NB4 (cell line): ENCODE results near the gene CYP4F2.
"Not testable (repeated sequence)": the region's sequence is repeated elsewhere in the genome, so short reads cannot be mapped to it uniquely, and the experiment has no call there.

ENCODE experiments used
- DNase-seq: peaks from one replicate; pipeline ENCODE4 v3.0.0; 2010; ENCODE audit warnings: low read depth
- H3K4me3 ChIP-seq: one replicate; pipeline ENCODE4 v1.5.1; 2011; ENCODE audit warnings: mild to moderate bottlenecking, low read depth, low read length, moderate library complexity
- MYC ChIP-seq: IDR thresholded peaks from 2 replicates; pipeline ENCODE4 v1.6.1; 2011; ENCODE audit warnings: low read depth, low read length
- POLR2A ChIP-seq: IDR thresholded peaks from 2 replicates; pipeline ENCODE4 v1.6.1; 2011; ENCODE audit warnings: mild to moderate bottlenecking; ENCODE audit not compliant: insufficient read length; ENCODE audit errors: extremely low read depth
- TF ChIP-seq, protein P1 (sequence below): IDR thresholded peaks from 2 replicates; pipeline ENCODE4 v1.6.1; 2011; ENCODE audit warnings: low read depth, low read length
- TF ChIP-seq, protein P2 (sequence below): IDR thresholded peaks from one replicate; pipeline ENCODE4 v1.5.1; 2012; ENCODE audit warnings: low read depth, low read length

Gene CYP4F2

DNA sequence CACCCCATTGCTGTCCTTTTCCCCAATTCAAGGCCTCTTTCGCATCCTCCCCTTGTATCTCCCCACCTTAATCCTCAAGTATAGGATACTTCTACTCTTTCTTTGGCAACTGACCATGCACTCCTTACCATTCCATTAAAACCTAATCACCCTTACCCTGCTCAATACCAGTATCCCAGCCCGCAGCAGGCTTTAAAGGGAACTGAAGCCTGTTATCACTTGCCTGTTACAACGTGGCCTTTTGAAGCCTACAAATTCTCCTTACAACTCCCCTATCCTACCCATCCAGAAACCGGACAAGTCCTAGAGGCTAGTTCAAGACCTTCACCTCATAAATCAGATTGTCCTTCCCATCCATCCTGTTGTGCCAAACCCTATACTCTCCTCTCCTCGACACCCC, 66.2 kb downstream of the CYP4F2 start:
- H3K4me3 ChIP-seq: no peak overlapping the region
- TF ChIP-seq, protein P1, sequence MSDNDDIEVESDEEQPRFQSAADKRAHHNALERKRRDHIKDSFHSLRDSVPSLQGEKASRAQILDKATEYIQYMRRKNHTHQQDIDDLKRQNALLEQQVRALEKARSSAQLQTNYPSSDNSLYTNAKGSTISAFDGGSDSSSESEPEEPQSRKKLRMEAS: no peak
- TF ChIP-seq, protein P2, sequence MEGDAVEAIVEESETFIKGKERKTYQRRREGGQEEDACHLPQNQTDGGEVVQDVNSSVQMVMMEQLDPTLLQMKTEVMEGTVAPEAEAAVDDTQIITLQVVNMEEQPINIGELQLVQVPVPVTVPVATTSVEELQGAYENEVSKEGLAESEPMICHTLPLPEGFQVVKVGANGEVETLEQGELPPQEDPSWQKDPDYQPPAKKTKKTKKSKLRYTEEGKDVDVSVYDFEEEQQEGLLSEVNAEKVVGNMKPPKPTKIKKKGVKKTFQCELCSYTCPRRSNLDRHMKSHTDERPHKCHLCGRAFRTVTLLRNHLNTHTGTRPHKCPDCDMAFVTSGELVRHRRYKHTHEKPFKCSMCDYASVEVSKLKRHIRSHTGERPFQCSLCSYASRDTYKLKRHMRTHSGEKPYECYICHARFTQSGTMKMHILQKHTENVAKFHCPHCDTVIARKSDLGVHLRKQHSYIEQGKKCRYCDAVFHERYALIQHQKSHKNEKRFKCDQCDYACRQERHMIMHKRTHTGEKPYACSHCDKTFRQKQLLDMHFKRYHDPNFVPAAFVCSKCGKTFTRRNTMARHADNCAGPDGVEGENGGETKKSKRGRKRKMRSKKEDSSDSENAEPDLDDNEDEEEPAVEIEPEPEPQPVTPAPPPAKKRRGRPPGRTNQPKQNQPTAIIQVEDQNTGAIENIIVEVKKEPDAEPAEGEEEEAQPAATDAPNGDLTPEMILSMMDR: no peak
- TF ChIP-seq POLR2A: no peak
- no peak for TF ChIP-seq MYC
- DNase-seq: no peak

DNA sequence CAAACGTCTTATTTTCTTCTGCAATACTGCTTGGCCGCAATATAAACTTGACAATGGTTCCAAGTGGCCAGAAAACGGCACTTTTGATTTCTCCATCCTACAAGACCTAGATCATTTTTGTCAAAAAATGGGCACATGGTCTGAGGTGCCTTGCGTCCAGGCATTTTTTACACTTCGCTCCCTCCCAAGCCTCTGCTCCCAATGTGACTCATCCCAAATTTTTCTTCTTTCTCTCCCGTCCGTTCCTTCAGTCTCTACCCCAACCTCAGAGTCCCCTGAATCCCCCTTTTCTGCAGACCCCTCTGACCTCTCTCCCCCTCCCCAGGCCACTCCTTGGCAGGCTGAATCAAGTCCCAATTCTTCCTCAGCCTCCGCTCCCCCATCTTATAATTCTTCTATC, 68.1 kb downstream of the CYP4F2 start:
- DNase-seq: no peak
- no peak overlapping the region for H3K4me3 ChIP-seq
- TF ChIP-seq, protein P1: no peak

DNA sequence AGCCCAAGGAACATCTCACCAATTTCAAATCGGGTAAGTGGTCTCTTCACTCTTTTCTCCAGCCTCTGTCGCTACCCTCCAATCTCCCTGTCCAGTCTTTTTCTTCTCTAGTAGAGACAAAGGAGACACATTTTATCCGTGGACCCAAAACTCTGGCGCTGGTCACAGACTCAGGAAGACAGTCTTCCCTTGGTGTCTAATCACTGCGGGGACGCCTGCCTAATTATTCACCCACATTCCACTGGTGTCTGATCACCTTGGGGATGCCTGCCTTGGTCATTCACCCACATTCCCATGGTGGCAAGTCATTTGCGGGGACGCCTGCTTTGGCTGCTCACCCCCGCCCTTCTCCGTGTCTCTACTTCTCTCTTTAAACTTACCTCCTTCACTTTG, 68.6 kb downstream of the CYP4F2 start:
- H3K4me3 ChIP-seq: no peak overlapping the region
- no peak for TF ChIP-seq POLR2A
- TF ChIP-seq, protein P1: no peak
- TF ChIP-seq, protein P2: no peak
- TF ChIP-seq MYC: no peak
- DNase-seq: no peak

DNA sequence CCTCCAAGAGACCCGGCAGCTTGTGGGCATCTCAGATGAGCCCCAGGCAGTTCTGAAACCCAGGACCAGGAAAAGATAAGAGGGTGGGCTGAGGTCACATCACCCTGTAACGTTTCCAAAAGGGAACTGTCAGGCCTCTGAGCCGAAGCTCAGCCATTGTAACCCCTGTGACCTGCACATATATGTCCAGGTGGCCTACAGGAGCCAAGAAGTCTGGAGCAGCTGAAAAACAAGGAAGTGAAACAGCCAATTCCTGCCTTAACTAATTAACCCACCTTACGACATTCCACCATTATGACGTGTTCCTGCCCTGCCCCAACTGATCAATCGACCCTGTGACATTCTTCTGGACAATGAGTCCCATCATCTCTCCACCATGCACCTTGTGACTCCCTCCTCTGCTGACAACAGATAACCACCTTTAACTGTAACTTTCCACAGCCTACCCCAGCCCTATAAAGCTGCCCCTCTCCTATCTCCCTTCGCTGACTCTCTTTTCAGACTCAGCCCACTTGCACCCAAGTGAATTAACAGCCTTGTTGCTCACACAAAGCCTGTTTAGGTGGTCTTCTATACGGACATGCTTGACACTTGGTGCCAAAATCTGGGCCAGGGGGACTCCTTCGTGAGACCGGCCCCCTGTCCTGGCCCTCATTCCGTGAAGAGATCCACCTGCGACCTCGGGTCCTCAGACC, 69.1 kb downstream of the CYP4F2 start:
- not testable (repeated sequence) for DNase-seq, H3K4me3 ChIP-seq

DNA sequence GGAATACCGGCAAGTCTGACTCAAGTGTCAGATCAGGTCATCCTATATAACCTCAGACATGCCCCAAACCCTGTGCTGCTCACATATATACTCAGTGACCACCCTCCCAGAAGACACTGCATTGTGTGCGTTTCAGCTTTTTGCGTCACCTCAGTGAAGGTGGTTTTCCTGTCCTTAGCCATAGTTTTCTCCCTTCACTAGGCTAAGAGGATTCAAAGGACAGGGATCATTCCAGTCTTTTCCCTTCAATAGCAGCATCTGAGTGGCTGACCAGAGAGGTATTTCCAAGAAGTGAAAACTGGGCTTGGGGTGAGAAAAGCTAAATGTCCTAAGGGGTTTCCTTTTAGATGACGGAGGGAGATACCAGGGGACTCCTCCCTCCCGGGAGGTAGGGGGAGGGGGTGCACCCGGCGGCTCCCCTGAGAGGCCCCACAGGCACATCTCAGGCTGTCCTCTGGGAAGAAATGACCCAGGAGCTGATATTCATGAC, 69.7 kb downstream of the CYP4F2 start:
- no peak overlapping the region for H3K4me3 ChIP-seq
- TF ChIP-seq, protein P2: no peak
- TF ChIP-seq POLR2A (no peak), MYC (no peak)
- TF ChIP-seq, protein P1: no peak
- DNase-seq: no peak
